HUES48 (cell line): ENCODE results near the gene PLA2G4C.

Source experiments
- H3K27ac ChIP-seq: one replicate; pipeline ENCODE4 v1.7.0; 2013; ENCODE audit warnings: low read depth, low read length, inconsistent platforms
- H3K27me3 ChIP-seq: 2 replicates; pipeline ENCODE4 v1.6.1; 2013; ENCODE audit warnings: mild to moderate bottlenecking, low read length; ENCODE audit not compliant: control insufficient read depth, insufficient read depth
- H3K36me3 ChIP-seq: 2 replicates; pipeline ENCODE4 v1.6.1; 2013; ENCODE audit warnings: low read length; ENCODE audit not compliant: control insufficient read depth, insufficient read depth
- H3K4me1 ChIP-seq: 2 replicates; pipeline ENCODE4 v1.6.1; 2013; ENCODE audit warnings: mild to moderate bottlenecking, low read length; ENCODE audit not compliant: control insufficient read depth, insufficient read depth
- H3K4me3 ChIP-seq: 2 replicates; pipeline ENCODE4 v1.5.1; 2013; ENCODE audit warnings: mild to moderate bottlenecking, low read depth, low read length
- H3K9ac ChIP-seq: 2 replicates; pipeline ENCODE4 v1.6.1; 2013; ENCODE audit warnings: mild to moderate bottlenecking, low read depth, low read length, moderate library complexity
- H3K9me3 ChIP-seq: 2 replicates; pipeline ENCODE4 v1.6.1; 2013; ENCODE audit warnings: low read length; ENCODE audit not compliant: control insufficient read depth, insufficient read depth

Gene PLA2G4C

GRCh38 chr19:48053076-48053475, 57.5 kb downstream of the PLA2G4C start:
- peaks cover 30% of the 10 kb centered on the region for H3K9me3 ChIP-seq
- H3K27me3 ChIP-seq, result no peaks in the 10 kb centered on the region

GRCh38 chr19:48051335-48052033, 59.1 kb downstream of the PLA2G4C start:
- Histone ChIP-seq H3K9ac (no peak overlapping the region), H3K27ac (no peak overlapping the region)

More at GRCh38 chr19:48053076-48053475, 57.5 kb downstream of the PLA2G4C start:
- Histone ChIP-seq H3K27ac (no peak overlapping the region), H3K4me3 (no peak overlapping the region), H3K9ac (no peak overlapping the region), H3K4me1 (no peaks in the 10 kb centered on the region), H3K36me3 (no peaks in the 10 kb centered on the region)

GRCh38 chr19:48044561-48044960, 66.1 kb downstream of the PLA2G4C start:
- Histone ChIP-seq H3K36me3 (no peaks in the 10 kb centered on the region), H3K9me3 (peaks cover 60% of the 10 kb centered on the region), H3K27me3 (no peaks in the 10 kb centered on the region), H3K27ac (no peak overlapping the region), H3K4me3 (no peak overlapping the region), H3K9ac (no peak overlapping the region), H3K4me1 (no peaks in the 10 kb centered on the region)

More at GRCh38 chr19:48051335-48052033, 59.1 kb downstream of the PLA2G4C start:
- Histone ChIP-seq H3K4me1 (no peaks in the 10 kb centered on the region), H3K36me3 (no peaks in the 10 kb centered on the region), H3K9me3 (peaks cover 35% of the 10 kb centered on the region), H3K27me3 (no peaks in the 10 kb centered on the region), H3K4me3 (no peak overlapping the region)

GRCh38 chr19:48043675-48044258, 66.8 kb downstream of the PLA2G4C start, which contains the start of gene CABP5:
Gene CABP5, minus strand, starts transcription at chr19:48044079. Its CDS starts 157 bp downstream, at chr19:48043922.
- no peak within 1 kb of the TSS for H3K4me3 ChIP-seq
- H3K4me1 ChIP-seq, result no peaks in the 10 kb centered on the region
- no peaks in the 10 kb centered on the region for H3K27me3 ChIP-seq
- H3K9me3 ChIP-seq, result peaks cover 65% of the 10 kb centered on the region
- H3K27ac ChIP-seq, result no peak within 1 kb of the TSS
- no peaks in the 10 kb centered on the region for H3K36me3 ChIP-seq
- no peak within 1 kb of the TSS for H3K9ac ChIP-seq

GRCh38 chr19:48041877-48042580, 68.6 kb downstream of the PLA2G4C start:
- Histone ChIP-seq H3K27ac (no peak overlapping the region), H3K36me3 (no peaks in the 10 kb centered on the region), H3K27me3 (no peaks in the 10 kb centered on the region), H3K9me3 (peaks cover 60% of the 10 kb centered on the region), H3K4me1 (no peaks in the 10 kb centered on the region), H3K9ac (no peak overlapping the region), H3K4me3 (no peak overlapping the region)

- Histone ChIP-seq H3K27me3 (no peaks in the 10 kb centered on the region), H3K4me3 (no peak overlapping the region), H3K36me3 (no peaks in the 10 kb centered on the region)
These were observed 73.9 kb downstream of the PLA2G4C start for GRCh38 chr19:48036765-48037164.

GRCh38 chr19:48033604-48034003, 77.0 kb downstream of the PLA2G4C start:
- H3K4me3 ChIP-seq, result no peak overlapping the region
- no peak overlapping the region for H3K27ac ChIP-seq
- no peak overlapping the region for H3K9ac ChIP-seq
- H3K27me3 ChIP-seq, result no peaks in the 10 kb centered on the region
- peaks cover 34% of the 10 kb centered on the region for H3K9me3 ChIP-seq
- no peaks in the 10 kb centered on the region for H3K36me3 ChIP-seq
- H3K4me1 ChIP-seq, result no peaks in the 10 kb centered on the region

More at GRCh38 chr19:48036765-48037164, 73.9 kb downstream of the PLA2G4C start:
- Histone ChIP-seq H3K4me1 (no peaks in the 10 kb centered on the region), H3K9ac (no peak overlapping the region), H3K9me3 (peaks cover 45% of the 10 kb centered on the region), H3K27ac (no peak overlapping the region)

- Histone ChIP-seq H3K27me3 (no peaks in the 10 kb centered on the region), H3K4me1 (no peaks in the 10 kb centered on the region), H3K27ac (no peak overlapping the region), H3K9me3 (peaks cover 16% of the 10 kb centered on the region), H3K9ac (no peak overlapping the region), H3K4me3 (no peak overlapping the region), H3K36me3 (no peaks in the 10 kb centered on the region)
These were observed 80.5 kb downstream of the PLA2G4C start for GRCh38 chr19:48030073-48030472.

GRCh38 chr19:48029431-48029830, 81.2 kb downstream of the PLA2G4C start:
- Histone ChIP-seq H3K36me3 (no peaks in the 10 kb centered on the region), H3K27me3 (no peaks in the 10 kb centered on the region), H3K4me1 (no peaks in the 10 kb centered on the region), H3K4me3 (no peak overlapping the region), H3K9ac (no peak overlapping the region), H3K9me3 (peaks cover 16% of the 10 kb centered on the region), H3K27ac (no peak overlapping the region)

- peaks cover 15% of the 10 kb centered on the region for H3K9me3 ChIP-seq
These were observed 85.1 kb downstream of the PLA2G4C start for GRCh38 chr19:48025480-48025879.

GRCh38 chr19:48023518-48023917, 87.1 kb downstream of the PLA2G4C start:
- no peak overlapping the region for H3K9ac ChIP-seq
- H3K27me3 ChIP-seq, result no peaks in the 10 kb centered on the region

More at GRCh38 chr19:48025480-48025879, 85.1 kb downstream of the PLA2G4C start:
- no peak overlapping the region for H3K9ac ChIP-seq
- no peaks in the 10 kb centered on the region for H3K27me3 ChIP-seq
- H3K4me3 ChIP-seq, result no peak overlapping the region
- no peaks in the 10 kb centered on the region for H3K4me1 ChIP-seq
- H3K27ac ChIP-seq, result no peak overlapping the region
- no peaks in the 10 kb centered on the region for H3K36me3 ChIP-seq

More at GRCh38 chr19:48023518-48023917, 87.1 kb downstream of the PLA2G4C start:
- no peaks in the 10 kb centered on the region for H3K36me3 ChIP-seq
- H3K4me1 ChIP-seq, result no peaks in the 10 kb centered on the region
- no peak overlapping the region for H3K27ac ChIP-seq
- H3K4me3 ChIP-seq, result no peak overlapping the region
- H3K9me3 ChIP-seq, result peaks cover 18% of the 10 kb centered on the region
